Measurements from ENCODE around the gene GABBR2. TPM values are rescaled to one million over a fixed set of nuclear protein-coding genes. Genes with fewer than 3 reads are reported as not detected.
"Not testable (repeated sequence)": the region's sequence is repeated elsewhere in the genome, so short reads cannot be mapped to it uniquely, and the experiment has no call there.

GABBR2 gene
- total RNA-seq, 1 experiment from 2014 or later: 7.3 TPM

DNA sequence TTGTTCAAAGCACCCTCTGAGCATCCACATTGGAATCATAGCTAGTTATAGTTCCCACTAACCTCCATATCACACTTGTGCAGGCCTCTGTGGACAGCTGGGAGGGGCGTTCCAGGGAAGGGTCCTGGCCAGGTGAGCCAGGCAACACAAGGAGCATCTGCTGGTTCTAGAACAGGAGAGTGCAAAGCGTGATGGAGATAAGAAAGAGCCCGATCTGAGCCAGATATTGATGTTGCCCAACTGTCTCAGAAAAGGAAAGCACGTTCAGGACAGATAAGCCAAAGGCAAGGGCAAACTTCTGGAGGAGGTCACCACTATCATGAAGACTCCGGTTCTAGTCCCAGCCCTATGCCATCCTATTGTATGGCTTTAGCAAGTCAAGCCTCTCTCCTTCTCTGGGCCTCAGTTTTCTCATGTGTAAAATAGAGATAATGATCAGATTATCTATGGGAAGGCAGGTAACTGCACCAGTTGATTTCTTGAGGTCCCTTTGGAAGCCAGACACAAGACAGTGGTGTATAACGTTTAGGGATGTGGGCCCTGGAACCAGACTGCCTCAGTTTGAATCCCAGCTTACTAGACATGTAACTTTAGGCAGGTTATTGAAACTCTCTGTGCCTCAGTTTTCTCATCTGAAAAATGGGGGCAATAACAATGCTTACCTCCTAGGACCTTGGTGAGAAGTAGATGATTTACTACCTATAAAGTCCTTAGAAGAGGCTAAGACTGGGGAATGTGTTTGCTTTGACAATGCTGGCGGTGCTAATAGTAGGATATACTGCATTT is 19.8 kb downstream of the GABBR2 start:
- no peak for DNase-seq (ENCODE audit: extremely low read depth, low read depth)

DNA sequence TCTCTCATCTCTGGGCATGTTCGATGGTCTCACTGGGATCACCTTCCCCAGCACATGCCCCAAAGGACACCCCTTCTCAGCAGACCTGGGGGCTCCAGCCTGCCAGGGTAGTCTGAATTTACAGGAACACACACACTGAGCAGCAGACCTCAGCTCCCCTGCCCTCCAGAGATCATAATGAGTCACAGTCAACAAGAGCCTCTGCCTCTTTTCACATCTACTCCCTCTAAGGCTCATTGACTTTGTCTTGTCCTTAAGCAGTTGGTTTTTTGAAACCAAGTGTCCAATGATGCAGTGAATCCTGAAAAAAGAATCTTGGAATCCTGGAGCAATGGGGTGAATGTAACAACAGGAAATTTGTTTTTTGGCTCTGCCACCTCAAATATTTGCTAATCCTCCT is 20.8 kb downstream of the GABBR2 start:
- DNase-seq (ENCODE audit: extremely low read depth, low read depth): no peak

DNA sequence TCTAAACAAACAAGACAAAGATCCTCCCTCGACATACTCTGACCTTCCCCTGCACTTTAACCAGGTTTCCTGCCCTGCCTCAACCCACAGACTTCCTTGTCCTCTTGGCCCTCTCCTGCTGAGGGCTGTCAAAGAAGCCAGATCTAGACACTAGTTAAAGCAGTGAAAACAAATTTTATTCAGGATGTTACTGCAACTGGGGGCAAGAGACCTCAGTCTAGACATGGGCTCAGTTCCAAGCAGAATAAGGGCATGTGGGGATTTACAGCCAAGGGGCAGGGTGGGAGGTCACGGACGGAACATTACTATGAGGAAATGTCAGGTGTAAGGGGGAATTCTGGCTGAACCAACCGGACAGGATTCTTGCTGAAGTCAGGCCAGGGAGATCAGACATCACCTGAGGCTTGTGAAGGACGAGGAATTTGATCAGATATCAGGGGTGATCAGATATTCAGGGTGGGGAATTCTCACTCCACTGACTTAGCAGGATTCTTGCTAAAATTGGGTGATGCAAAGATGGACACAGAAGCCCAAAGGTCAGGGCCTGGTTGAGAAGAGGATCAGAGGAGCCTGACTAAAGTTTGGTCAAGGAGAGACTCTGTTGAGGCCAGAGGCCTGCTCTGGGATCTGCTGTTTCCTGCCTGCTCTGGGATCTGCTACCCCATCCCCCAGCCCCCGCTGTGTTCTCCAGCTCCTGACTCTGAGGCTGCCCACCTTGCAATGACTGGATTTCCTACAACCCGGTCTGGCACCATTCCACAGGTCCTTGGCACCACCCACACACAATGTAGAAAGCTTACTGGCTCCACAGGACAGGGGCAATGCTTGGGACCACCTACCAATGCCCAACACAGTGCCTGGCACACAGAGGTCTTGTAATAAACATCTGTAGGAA is 21.5 kb downstream of the GABBR2 start:
- no peak for DNase-seq (ENCODE audit: extremely low read depth, low read depth)

DNA sequence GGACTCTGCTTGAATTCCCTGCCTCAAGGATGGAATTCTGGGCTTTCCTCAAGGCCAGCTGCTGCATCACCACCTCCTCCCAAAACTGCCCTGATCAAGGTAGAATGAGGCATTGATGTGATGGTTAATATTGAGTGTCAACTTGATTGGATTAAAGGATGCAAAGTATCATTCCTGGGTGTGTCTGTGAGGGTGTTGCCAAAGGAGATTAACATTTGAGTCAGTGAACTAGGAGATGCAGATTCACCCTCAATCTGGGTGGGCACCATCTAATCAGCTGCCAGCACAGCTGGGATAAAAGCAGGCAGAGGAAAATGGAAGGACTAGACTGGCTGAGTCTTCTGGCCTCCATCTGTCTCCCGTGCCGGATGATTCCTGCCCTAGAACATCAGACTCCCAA is 23.9 kb downstream of the GABBR2 start:
- DNase-seq (ENCODE audit: extremely low read depth, low read depth): not testable (repeated sequence)

DNA sequence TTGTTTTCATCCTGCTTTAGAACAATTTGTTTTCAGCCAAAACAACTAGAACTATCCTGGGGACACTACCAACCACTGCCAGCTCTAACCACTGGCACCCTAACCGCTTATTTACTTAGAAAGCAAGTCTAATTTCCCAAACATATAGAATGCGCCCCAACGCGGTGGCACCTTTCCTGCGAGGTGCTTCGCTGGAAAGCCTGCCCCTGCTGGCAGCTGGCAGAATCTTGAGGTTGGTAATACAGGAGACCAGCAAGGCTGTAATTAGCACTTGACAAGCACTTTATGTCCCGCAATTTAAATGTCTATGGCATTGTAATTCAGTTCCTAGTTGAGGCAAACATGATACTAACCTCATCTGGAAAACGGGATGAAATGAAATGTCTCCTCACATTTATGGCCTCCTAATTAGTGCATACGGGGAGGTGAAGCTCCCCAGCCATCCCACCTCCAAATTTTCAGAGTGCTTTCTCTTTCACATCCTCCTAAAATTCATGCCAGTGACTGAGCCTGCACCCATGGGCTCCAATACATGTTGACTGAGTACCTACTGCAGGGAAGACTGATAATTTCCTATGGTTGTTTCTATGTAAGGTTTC is 30.4 kb downstream of the GABBR2 start:
- no peak for DNase-seq (ENCODE audit: extremely low read depth, low read depth)

DNA sequence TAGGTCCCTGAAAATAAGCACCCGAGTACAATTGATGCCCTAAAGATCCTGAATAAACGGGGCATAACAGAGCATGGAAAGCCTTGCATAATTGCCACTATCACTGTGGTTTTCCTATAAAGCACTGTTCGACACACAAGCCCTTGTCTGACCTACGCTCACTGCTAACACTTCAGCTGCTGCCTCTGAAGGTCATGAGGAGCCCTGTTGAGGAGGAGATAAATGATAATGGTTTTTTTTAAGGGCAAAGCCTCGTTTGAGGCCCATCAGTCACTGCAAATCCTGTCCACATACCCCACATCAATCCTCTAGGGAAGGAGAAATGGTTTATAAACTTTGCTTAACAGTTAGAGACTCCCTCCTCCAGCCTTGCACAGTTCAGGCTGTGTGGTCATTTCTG is 35.1 kb downstream of the GABBR2 start:
- no peak for DNase-seq (ENCODE audit: extremely low read depth, low read depth)

- DNase-seq (ENCODE audit: extremely low read depth, low read depth): no peak
Measured at GRCh38 chr9:98667005-98667640, 41.6 kb downstream of the GABBR2 start.

- no peak for DNase-seq (ENCODE audit: extremely low read depth, low read depth)
Measured at GRCh38 chr9:98665501-98665900, 43.2 kb downstream of the GABBR2 start.

GRCh38 chr9:98660541-98660940 is 48.2 kb downstream of the GABBR2 start:
- no peak for DNase-seq (ENCODE audit: extremely low read depth, low read depth)

DNA sequence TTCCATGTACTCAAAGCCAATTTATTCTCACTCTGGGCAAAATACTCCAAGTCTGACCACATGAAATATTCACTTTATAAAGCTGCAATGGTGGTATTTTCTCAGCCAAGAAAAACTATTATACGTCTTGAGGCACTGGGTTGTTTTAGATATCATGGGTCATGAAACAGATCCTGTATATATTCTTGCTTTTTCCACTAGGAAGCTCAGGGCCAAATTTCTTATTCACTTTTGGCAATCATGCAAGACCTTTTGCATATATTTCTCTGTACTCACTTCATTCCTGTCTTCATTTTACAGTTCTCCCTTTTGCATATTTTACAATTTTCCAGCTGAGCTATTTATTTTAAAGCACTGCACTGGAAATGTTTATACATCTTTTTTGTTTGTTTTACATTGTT is 49.8 kb downstream of the GABBR2 start:
- no peak for DNase-seq (ENCODE audit: extremely low read depth, low read depth)

- DNase-seq (ENCODE audit: extremely low read depth, low read depth): no peak
Measured at GRCh38 chr9:98657897-98658296, 50.8 kb downstream of the GABBR2 start.

- no peak for DNase-seq (ENCODE audit: extremely low read depth, low read depth)
Measured at GRCh38 chr9:98656511-98656910, 52.2 kb downstream of the GABBR2 start.

DNA sequence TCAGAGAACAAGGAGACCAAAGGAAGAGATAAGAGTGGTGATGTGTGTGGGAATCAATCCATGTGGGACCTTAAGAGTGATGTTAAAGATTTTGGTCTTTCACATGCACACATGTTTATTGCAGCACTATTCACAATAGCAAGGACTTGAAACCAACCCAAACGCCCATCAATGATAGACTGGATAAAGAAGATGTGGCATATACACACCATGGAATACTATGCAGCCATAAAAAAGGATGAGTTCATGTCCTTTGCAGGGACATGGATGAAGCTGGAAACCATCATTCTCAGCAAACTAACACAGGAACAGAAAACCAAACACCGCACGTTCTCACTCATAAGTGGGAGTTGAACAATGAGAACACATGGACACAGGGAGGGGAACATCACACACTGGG is 53.3 kb downstream of the GABBR2 start:
- not testable (repeated sequence) for DNase-seq (ENCODE audit: extremely low read depth, low read depth)

GRCh38 chr9:98654247-98654646 is 54.5 kb downstream of the GABBR2 start:
- no peak for DNase-seq (ENCODE audit: extremely low read depth, low read depth)

GRCh38 chr9:98652741-98653140 is 56.0 kb downstream of the GABBR2 start:
- DNase-seq (ENCODE audit: extremely low read depth, low read depth): no peak

- DNase-seq (ENCODE audit: extremely low read depth, low read depth): no peak
Measured at GRCh38 chr9:98652302-98652701, 56.4 kb downstream of the GABBR2 start.

DNA sequence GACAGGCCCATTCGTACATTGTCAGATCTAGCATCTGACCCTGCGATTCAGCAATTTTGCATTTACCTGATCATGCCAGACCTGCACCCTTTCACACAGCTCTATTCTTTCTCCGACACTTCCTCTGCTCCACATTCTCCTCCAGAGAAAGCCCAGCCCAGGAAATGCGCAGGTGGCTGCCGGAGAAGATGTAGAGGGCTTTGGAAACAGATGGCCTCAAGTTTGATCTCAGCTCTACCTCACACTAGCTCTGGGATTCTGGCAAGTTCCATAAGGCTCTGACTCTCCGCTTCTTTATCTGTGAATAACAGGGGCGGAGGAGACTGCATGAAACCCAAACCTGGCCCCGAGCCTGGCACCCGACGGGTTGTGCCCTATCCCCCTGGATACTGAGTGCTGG is 61.5 kb downstream of the GABBR2 start:
- no peak for DNase-seq (ENCODE audit: extremely low read depth, low read depth)

- DNase-seq (ENCODE audit: extremely low read depth, low read depth): no peak
Measured at GRCh38 chr9:98644011-98644410, 64.7 kb downstream of the GABBR2 start.

- DNase-seq (ENCODE audit: extremely low read depth, low read depth): no peak
Measured at GRCh38 chr9:98642661-98643312, 65.9 kb downstream of the GABBR2 start.

- DNase-seq (ENCODE audit: extremely low read depth, low read depth): no peak
Measured at GRCh38 chr9:98641695-98642094, 67.0 kb downstream of the GABBR2 start.

All from NCI-H460 (cell line).